Kidney (tissue), 14 donors: ENCODE data around the gene CFAP74. TPM values are rescaled to one million over a fixed set of nuclear protein-coding genes. Genes with fewer than 3 reads are reported as not detected.
"Not testable (repeated sequence)": the region's sequence is repeated elsewhere in the genome, so short reads cannot be mapped to it uniquely, and the experiment has no call there.

ENCODE experiments used
- DNase-seq, 5 donors: peaks; one replicate each; pipeline ENCODE4 v3.0.0-alpha.2; 2013 to 2020
- FAIRE-seq: peaks from 2 replicates; lab custom pipeline; 2012; peaks lifted over from hg19 to GRCh38; lab: Jason Lieb, UNC
- H3K27ac ChIP-seq, 2 donors: one replicate each; pipeline ENCODE4 v1.7.0; 2013; ENCODE audit warnings: low read depth in 2 of 2, low read length in 2 of 2, inconsistent platforms in 1 of 2
- H3K27me3 ChIP-seq: one replicate; pipeline ENCODE4 v1.7.1; 2013; ENCODE audit warnings: low read length, inconsistent platforms; ENCODE audit not compliant: control insufficient read depth, insufficient read depth
- H3K36me3 ChIP-seq, 3 donors: one replicate each; pipeline versions ENCODE4 v1.7.0 to v1.7.1; 2013; ENCODE audit warnings: low read length in 3 of 3, control low read depth in 1 of 3, inconsistent platforms in 1 of 3; ENCODE audit not compliant: insufficient read depth in 3 of 3, control insufficient read depth in 2 of 3
- H3K4me1 ChIP-seq, 3 donors: one replicate each; pipeline versions ENCODE4 v1.7.0 to v1.7.1; 2013; ENCODE audit warnings: low read length in 3 of 3, inconsistent platforms in 1 of 3, low read depth in 1 of 3; ENCODE audit not compliant: control insufficient read depth in 2 of 3, insufficient read depth in 2 of 3
- H3K4me3 ChIP-seq, 3 donors: one replicate each; pipeline versions ENCODE4 v1.7.0 to v1.8.1; 2013; ENCODE audit warnings: low read length in 3 of 3, control low read depth in 1 of 3, inconsistent platforms in 1 of 3
- H3K9ac ChIP-seq, 3 donors: one replicate each; pipeline versions ENCODE4 v1.7.0 to v1.7.1; 2013; ENCODE audit warnings: low read length in 3 of 3, control low read depth in 1 of 3, inconsistent platforms in 1 of 3
- H3K9me3 ChIP-seq, 3 donors: one replicate each; pipeline versions ENCODE4 v1.7.0 to v1.7.1; 2013; ENCODE audit warnings: low read length in 3 of 3, control low read depth in 1 of 3, inconsistent platforms in 1 of 3; ENCODE audit not compliant: control insufficient read depth in 2 of 3, insufficient read depth in 1 of 3
- intact Hi-C: fragments of 100-400 bp; cut with DNase I; formaldehyde crosslinking; loops from one replicate; pipeline ENCODE4 v1.11.1; 2022
- polyA plus RNA-seq: library from polyadenylated mRNA; stranded (reverse); fragments of 350-450 nt; fragmentation: Illumina TruSeq; extraction: RNeasy Lipid Tissue Mini Kit (QIAGEN cat#74804); gene quantifications from one replicate; pipeline ENCODE4 v1.2.3, GENCODE V29; 2014; ENCODE audit warnings: low read depth, low replicate concordance; ENCODE audit not compliant: insufficient read depth
- total RNA-seq: library from RNA; stranded (reverse); fragmentation: NEBNext Ultra II Directional; extraction: Animal tissue kit (Norgen Biotek cat#: 25700); gene quantifications from one replicate; pipeline ENCODE4 v1.2.1, GENCODE V29; 2021
- TF ChIP-seq, protein P1 (sequence below): IDR thresholded peaks from 3 replicates; pipeline ENCODE4 v1.5.1; 2012; ENCODE audit warnings: mild to moderate bottlenecking, moderate library complexity, borderline replicate concordance; ENCODE audit not compliant: insufficient read depth; ENCODE audit errors: extremely low read depth
- donor health status: control.
- donor health status: control.
- donor health status: control.
- donor health status: control.
- donor health status: control.
- donor health status: DM: yes; HTN: yes; CAD: no.
- donor health status: Normal renal cell carcinoma (clear cell type).

Gene CFAP74
- total and polyA plus RNA-seq, 2 donors from 2014 or later: not detected

- TF ChIP-seq, protein P1, sequence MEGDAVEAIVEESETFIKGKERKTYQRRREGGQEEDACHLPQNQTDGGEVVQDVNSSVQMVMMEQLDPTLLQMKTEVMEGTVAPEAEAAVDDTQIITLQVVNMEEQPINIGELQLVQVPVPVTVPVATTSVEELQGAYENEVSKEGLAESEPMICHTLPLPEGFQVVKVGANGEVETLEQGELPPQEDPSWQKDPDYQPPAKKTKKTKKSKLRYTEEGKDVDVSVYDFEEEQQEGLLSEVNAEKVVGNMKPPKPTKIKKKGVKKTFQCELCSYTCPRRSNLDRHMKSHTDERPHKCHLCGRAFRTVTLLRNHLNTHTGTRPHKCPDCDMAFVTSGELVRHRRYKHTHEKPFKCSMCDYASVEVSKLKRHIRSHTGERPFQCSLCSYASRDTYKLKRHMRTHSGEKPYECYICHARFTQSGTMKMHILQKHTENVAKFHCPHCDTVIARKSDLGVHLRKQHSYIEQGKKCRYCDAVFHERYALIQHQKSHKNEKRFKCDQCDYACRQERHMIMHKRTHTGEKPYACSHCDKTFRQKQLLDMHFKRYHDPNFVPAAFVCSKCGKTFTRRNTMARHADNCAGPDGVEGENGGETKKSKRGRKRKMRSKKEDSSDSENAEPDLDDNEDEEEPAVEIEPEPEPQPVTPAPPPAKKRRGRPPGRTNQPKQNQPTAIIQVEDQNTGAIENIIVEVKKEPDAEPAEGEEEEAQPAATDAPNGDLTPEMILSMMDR: no peak
- Histone ChIP-seq H3K4me1 (peaks cover 0 to 2% (median 0%) of the 10 kb centered on the region in 3 donors), H3K36me3 (no peaks in the 10 kb centered on the region), H3K27ac (no peak overlapping the region), H3K4me3 (no peak overlapping the region), H3K9me3 (no peaks in the 10 kb centered on the region), H3K9ac (no peak overlapping the region), H3K27me3 (no peaks in the 10 kb centered on the region)
- DNase-seq: peak in 1 of 5 donors; percentile 65
- FAIRE-seq: no peak
- intact Hi-C loops: no loop called here
These were observed 18.1 kb downstream of the CFAP74 start for GRCh38 chr1:1985375-1986050.

- FAIRE-seq (no peak), DNase-seq (no peak)
- no peaks in the 10 kb centered on the region for H3K9me3 ChIP-seq
- H3K9ac ChIP-seq: no peak overlapping the region
- intact Hi-C loops: no loop called here
- no peaks in the 10 kb centered on the region for H3K27me3 ChIP-seq
- no peaks in the 10 kb centered on the region for H3K36me3 ChIP-seq
- TF ChIP-seq, protein P1: no peak
- H3K4me3 ChIP-seq: no peak overlapping the region
- H3K27ac ChIP-seq: no peak overlapping the region
- H3K4me1 ChIP-seq: peaks cover 0 to 2% (median 0%) of the 10 kb centered on the region in 3 donors
These were observed 19.0 kb downstream of the CFAP74 start for GRCh38 chr1:1984560-1985070.

DNA sequence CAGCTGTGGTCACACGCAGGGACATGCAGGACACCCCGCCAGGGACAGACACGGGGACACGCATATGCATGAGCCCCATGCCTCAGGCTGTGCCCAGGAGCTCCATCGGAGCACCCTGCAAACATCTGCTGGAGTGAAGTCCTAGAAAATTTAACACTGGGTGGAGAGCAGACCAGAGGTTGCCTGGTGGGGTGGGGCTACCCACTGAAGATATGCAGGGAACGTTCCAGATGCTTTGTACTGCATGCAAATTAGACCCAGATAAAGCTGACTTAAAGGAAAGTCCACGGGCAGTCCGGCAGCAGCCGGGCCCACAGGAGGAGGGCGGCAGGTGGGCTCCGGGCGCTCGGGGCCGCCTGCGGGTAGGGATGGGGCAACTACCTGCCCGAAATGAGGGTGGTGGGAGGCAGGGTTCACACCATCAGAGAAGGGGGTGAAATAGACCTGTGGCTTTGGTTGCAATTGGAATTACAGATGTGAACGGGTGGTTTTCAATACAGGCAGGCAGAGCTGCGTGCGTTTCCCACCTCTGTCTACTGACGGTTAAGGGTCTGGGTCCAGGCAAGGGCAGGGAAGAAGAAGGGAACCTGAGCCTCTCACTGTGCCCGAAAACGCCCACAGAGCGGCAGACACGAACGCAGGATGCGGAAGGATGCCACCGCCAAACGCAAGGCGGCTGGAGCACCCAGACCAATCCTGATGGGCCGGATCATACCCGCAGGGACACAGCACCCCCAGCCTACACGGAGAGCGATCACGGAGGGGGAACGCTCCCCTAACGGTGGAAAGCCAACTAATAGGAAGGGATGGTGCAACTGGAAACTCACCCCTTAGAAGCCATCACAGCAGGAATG is 21.0 kb downstream of the CFAP74 start:
- H3K36me3 ChIP-seq: no peaks in the 10 kb centered on the region
- H3K27ac ChIP-seq: no peak overlapping the region
- no peak for FAIRE-seq
- H3K27me3 ChIP-seq: no peaks in the 10 kb centered on the region
- H3K4me3 ChIP-seq: no peak overlapping the region
- no peak overlapping the region for H3K9ac ChIP-seq
- intact Hi-C loops: no loop called here
- no peaks in the 10 kb centered on the region for H3K4me1 ChIP-seq
- no peaks in the 10 kb centered on the region for H3K9me3 ChIP-seq
- TF ChIP-seq, protein P1: no peak
- no peak for DNase-seq

DNA sequence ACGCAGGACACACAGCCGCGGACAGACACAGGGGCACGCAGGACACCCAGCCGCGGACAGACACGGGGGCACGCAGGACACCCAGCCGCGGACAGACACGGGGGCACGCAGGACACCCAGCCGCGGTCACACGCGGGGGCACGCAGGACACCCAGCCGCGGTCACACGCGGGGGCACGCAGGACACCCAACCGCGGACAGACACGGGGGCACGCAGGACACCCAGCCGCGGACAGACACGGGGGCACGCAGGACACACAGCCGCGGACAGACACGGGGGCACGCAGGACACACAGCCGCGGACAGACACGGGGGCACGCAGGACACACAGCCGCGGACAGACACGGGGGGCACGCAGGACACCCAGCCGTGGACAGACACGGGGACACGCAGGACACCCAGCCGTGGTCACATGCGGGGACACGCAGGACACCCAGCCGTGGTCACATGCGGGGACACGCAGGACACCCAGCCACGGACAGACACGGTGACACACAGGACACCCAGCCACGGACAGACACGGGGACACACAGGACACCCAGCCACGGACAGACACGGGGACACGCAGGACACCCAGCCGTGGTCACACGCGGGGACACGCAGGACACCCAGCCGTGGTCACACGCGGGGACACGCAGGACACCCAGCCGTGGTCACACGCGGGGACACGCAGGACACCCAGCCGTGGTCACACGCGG is 21.8 kb downstream of the CFAP74 start:
- H3K9ac ChIP-seq, H3K27ac ChIP-seq, H3K27me3 ChIP-seq, H3K36me3 ChIP-seq, FAIRE-seq, H3K9me3 ChIP-seq, H3K4me1 ChIP-seq, H3K4me3 ChIP-seq, intact Hi-C loops, DNase-seq: not testable (repeated sequence)
